Immature natural killer cell (primary cell): Measurements from ENCODE around the gene DPP3. TPM values are rescaled to one million over a fixed set of nuclear protein-coding genes. Genes with fewer than 3 reads are reported as not detected.
"Not testable (repeated sequence)": the region's sequence is repeated elsewhere in the genome, so short reads cannot be mapped to it uniquely, and the experiment has no call there.

ENCODE experiments used
- DNase-seq, 3 donors: peaks; one replicate each; pipeline ENCODE4 v3.0.0; 2022; ENCODE audit warnings: mixed read lengths in 1 of 3
- H3K27ac Mint-ChIP-seq, 6 donors: one replicate each; pipeline ENCODE4 v1.8.0; 2020; ENCODE audit warnings: mixed read lengths in 6 of 6, mild to moderate bottlenecking in 5 of 6, inconsistent platforms in 4 of 6, moderate library complexity in 3 of 6
- H3K27me3 Mint-ChIP-seq, 3 donors: one replicate each; pipeline ENCODE4 v1.8.0; 2020 to 2021; ENCODE audit warnings: low read depth in 3 of 3, mild to moderate bottlenecking in 3 of 3, mixed read lengths in 3 of 3, moderate library complexity in 3 of 3, inconsistent platforms in 1 of 3
- H3K36me3 Mint-ChIP-seq, 3 donors: one replicate each; pipeline ENCODE4 v1.8.0; 2020; ENCODE audit warnings: mixed read lengths in 3 of 3, inconsistent platforms in 2 of 3, mild to moderate bottlenecking in 2 of 3
- H3K4me1 Mint-ChIP-seq, 2 donors: one replicate each; pipeline ENCODE4 v1.8.0; 2020; ENCODE audit warnings: inconsistent platforms in 2 of 2, mild to moderate bottlenecking in 2 of 2, mixed read lengths in 2 of 2, moderate library complexity in 1 of 2
- H3K4me3 Mint-ChIP-seq, 5 donors: one replicate each; pipeline ENCODE4 v1.8.0; 2020; ENCODE audit warnings: mild to moderate bottlenecking in 5 of 5, mixed read lengths in 5 of 5, inconsistent platforms in 3 of 5, moderate library complexity in 3 of 5
- H3K9me3 Mint-ChIP-seq, 6 donors: one replicate each; pipeline ENCODE4 v1.8.0; 2020; ENCODE audit warnings: mild to moderate bottlenecking in 6 of 6, mixed read lengths in 6 of 6, inconsistent platforms in 4 of 6, moderate library complexity in 3 of 6
- polyA plus RNA-seq, 3 donors: library from polyadenylated mRNA; unstranded; fragments of 300-500 nt; fragmentation: Illumina TruSeq; gene quantifications; one replicate each; pipeline ENCODE4 v1.2.3, GENCODE V29; 2021

The DPP3 gene
- polyA plus RNA-seq, 3 donors from 2014 or later: 44.5 to 54.2 (median 47.6) TPM

- Mint-ChIP-seq H3K4me1 (peaks cover 24 to 36% of the 10 kb centered on the region in 2 donors), H3K4me3 (no peak overlapping the region), H3K27ac (no peak overlapping the region), H3K27me3 (peaks cover 0 to 5% (median 5%) of the 10 kb centered on the region in 3 donors), H3K9me3 (no peaks in the 10 kb centered on the region), H3K36me3 (peaks cover 19 to 26% (median 25%) of the 10 kb centered on the region in 3 donors)
- no peak for DNase-seq
Observed at GRCh38 chr11:66539870-66540213, 59.6 kb downstream of the DPP3 start.

- H3K27me3 Mint-ChIP-seq, H3K4me3 Mint-ChIP-seq, DNase-seq, H3K9me3 Mint-ChIP-seq: not testable (repeated sequence)
- Mint-ChIP-seq H3K27ac (peak overlapping the region in 1 of 6 donors; percentile 29), H3K4me1 (peaks cover 30 to 40% of the 10 kb centered on the region in 2 donors), H3K36me3 (peaks cover 19 to 23% (median 23%) of the 10 kb centered on the region in 3 donors)
Observed at GRCh38 chr11:66540598-66540997, 60.4 kb downstream of the DPP3 start.

GRCh38 chr11:66541892-66542291 is 61.7 kb downstream of the DPP3 start:
- peak overlapping the region in 3 of 5 donors; percentile 31 to 41 (median 35) for H3K4me3 Mint-ChIP-seq
- H3K4me1 Mint-ChIP-seq: peaks cover 37 to 42% of the 10 kb centered on the region in 2 donors
- no peaks in the 10 kb centered on the region for H3K9me3 Mint-ChIP-seq
- DNase-seq: no peak
- peaks cover 0 to 7% (median 5%) of the 10 kb centered on the region in 3 donors for H3K27me3 Mint-ChIP-seq
- H3K36me3 Mint-ChIP-seq: peaks cover 16 to 19% (median 16%) of the 10 kb centered on the region in 3 donors
- peak overlapping the region; percentile 85 to 94 (median 92) for H3K27ac Mint-ChIP-seq

GRCh38 chr11:66542362-66542761 is 62.1 kb downstream of the DPP3 start:
- peaks cover 39 to 42% of the 10 kb centered on the region in 2 donors for H3K4me1 Mint-ChIP-seq
- H3K36me3 Mint-ChIP-seq: peaks cover 16 to 17% (median 16%) of the 10 kb centered on the region in 3 donors
- peak overlapping the region in 3 of 5 donors; percentile 48 to 50 (median 48) for H3K4me3 Mint-ChIP-seq
- H3K27me3 Mint-ChIP-seq: peaks cover 0 to 7% (median 5%) of the 10 kb centered on the region in 3 donors
- no peaks in the 10 kb centered on the region for H3K9me3 Mint-ChIP-seq
- H3K27ac Mint-ChIP-seq: peak overlapping the region; percentile 86 to 94 (median 92)
- DNase-seq: no peak

GRCh38 chr11:66543263-66544107 is 63.3 kb downstream of the DPP3 start:
- peak; percentile 81 to 86 (median 84) for DNase-seq
- Mint-ChIP-seq H3K27ac (peak overlapping the region; percentile 86 to 94 (median 92)), H3K4me1 (peaks cover 39 to 42% of the 10 kb centered on the region in 2 donors), H3K27me3 (peaks cover 0 to 7% (median 5%) of the 10 kb centered on the region in 3 donors), H3K4me3 (peak overlapping the region; percentile 72 to 83 (median 77)), H3K36me3 (peaks cover 13 to 15% (median 14%) of the 10 kb centered on the region in 3 donors), H3K9me3 (no peaks in the 10 kb centered on the region)

- Mint-ChIP-seq H3K27ac (peak overlapping the region; percentile 85 to 93 (median 90)), H3K4me3 (peak overlapping the region; percentile 84 to 93 (median 88)), H3K36me3 (peaks cover 9 to 12% (median 11%) of the 10 kb centered on the region in 3 donors), H3K4me1 (peaks cover 39 to 42% of the 10 kb centered on the region in 2 donors)
- not testable (repeated sequence) for H3K27me3 Mint-ChIP-seq, DNase-seq, H3K9me3 Mint-ChIP-seq
Observed at GRCh38 chr11:66544952-66545351, 64.7 kb downstream of the DPP3 start.

GRCh38 chr11:66545701-66546367 is 65.6 kb downstream of the DPP3 start, which contains the start of gene ZDHHC24:
TSS of gene ZDHHC24 (minus strand) at chr11:66546048. CDS start at chr11:66546003, 45 bp downstream.
- peaks cover 9 to 12% (median 11%) of the 10 kb centered on the region in 3 donors for H3K36me3 Mint-ChIP-seq
- DNase-seq: peak; percentile 88 to 89 (median 89)
- H3K27me3 Mint-ChIP-seq: peaks cover 0 to 8% (median 7%) of the 10 kb centered on the region in 3 donors
- no peaks in the 10 kb centered on the region for H3K9me3 Mint-ChIP-seq
- peak within 1 kb of the TSS; percentile 84 to 93 (median 90) for H3K27ac Mint-ChIP-seq
- peaks cover 39 to 42% of the 10 kb centered on the region in 2 donors for H3K4me1 Mint-ChIP-seq
- H3K4me3 Mint-ChIP-seq: peak within 1 kb of the TSS; percentile 86 to 93 (median 90)

- peak within 1 kb of the TSS; percentile 76 to 90 (median 82) for H3K27ac Mint-ChIP-seq
- H3K4me3 Mint-ChIP-seq: peak within 1 kb of the TSS; percentile 86 to 92 (median 88)
- peak in 1 of 3 donors; percentile 13 for DNase-seq
- peaks cover 0 to 8% (median 6%) of the 10 kb centered on the region in 3 donors for H3K27me3 Mint-ChIP-seq
- H3K36me3 Mint-ChIP-seq: peaks cover 7 to 11% (median 10%) of the 10 kb centered on the region in 3 donors
- peaks cover 39 to 42% of the 10 kb centered on the region in 2 donors for H3K4me1 Mint-ChIP-seq
- no peaks in the 10 kb centered on the region for H3K9me3 Mint-ChIP-seq
Observed at GRCh38 chr11:66546368-66546965, 66.2 kb downstream of the DPP3 start, which contains the start of gene ACTN3. TSS of gene ACTN3 (plus strand) at chr11:66546903. CDS start at chr11:66546938, 35 bp downstream.

- peaks cover 38 to 40% of the 10 kb centered on the region in 2 donors for H3K4me1 Mint-ChIP-seq
Observed at GRCh38 chr11:66546966-66547661, 66.9 kb downstream of the DPP3 start.

GRCh38 chr11:66547662-66548009 is 67.4 kb downstream of the DPP3 start:
- H3K36me3 Mint-ChIP-seq: peaks cover 0 to 3% (median under 1%) of the 10 kb centered on the region in 3 donors
- peak overlapping the region in 1 of 5 donors; percentile 33 for H3K4me3 Mint-ChIP-seq
- DNase-seq: no peak
- no peak overlapping the region for H3K27ac Mint-ChIP-seq
- H3K9me3 Mint-ChIP-seq: no peaks in the 10 kb centered on the region
- peaks cover 33 to 34% of the 10 kb centered on the region in 2 donors for H3K4me1 Mint-ChIP-seq
- peaks cover 0 to 5% (median 3%) of the 10 kb centered on the region in 3 donors for H3K27me3 Mint-ChIP-seq

More at GRCh38 chr11:66546966-66547661, 66.9 kb downstream of the DPP3 start:
- Mint-ChIP-seq H3K36me3 (peaks cover 2 to 6% (median 4%) of the 10 kb centered on the region in 3 donors), H3K9me3 (no peaks in the 10 kb centered on the region), H3K27me3 (peaks cover 0 to 6% (median 5%) of the 10 kb centered on the region in 3 donors), H3K27ac (peak overlapping the region; percentile 6 to 90 (median 74)), H3K4me3 (peak overlapping the region; percentile 86 to 92 (median 88))
- DNase-seq: no peak

GRCh38 chr11:66548041-66548440 is 67.8 kb downstream of the DPP3 start:
- no peaks in the 10 kb centered on the region for H3K9me3 Mint-ChIP-seq

GRCh38 chr11:66548774-66549630 is 68.8 kb downstream of the DPP3 start:
- Mint-ChIP-seq H3K4me1 (peaks cover 20 to 21% of the 10 kb centered on the region in 2 donors), H3K27me3 (peaks cover 0 to 4% (median 3%) of the 10 kb centered on the region in 3 donors), H3K4me3 (peak overlapping the region in 3 of 5 donors; percentile 21 to 53 (median 39)), H3K9me3 (no peaks in the 10 kb centered on the region), H3K36me3 (no peaks in the 10 kb centered on the region), H3K27ac (peak overlapping the region in 2 of 6 donors; percentile 10 to 20)
- no peak for DNase-seq

More at GRCh38 chr11:66548041-66548440, 67.8 kb downstream of the DPP3 start:
- peaks cover 30% of the 10 kb centered on the region in 2 donors for H3K4me1 Mint-ChIP-seq
- DNase-seq: no peak
- H3K27me3 Mint-ChIP-seq: peaks cover 0 to 5% (median 3%) of the 10 kb centered on the region in 3 donors
- peak overlapping the region in 2 of 5 donors; percentile 33 to 42 for H3K4me3 Mint-ChIP-seq
- H3K36me3 Mint-ChIP-seq: peaks cover 0 to 3% (median 0%) of the 10 kb centered on the region in 3 donors
- H3K27ac Mint-ChIP-seq: no peak overlapping the region
